Measurements from ENCODE around the gene TMEM38B. TPM values are rescaled to one million over a fixed set of nuclear protein-coding genes. Genes with fewer than 3 reads are reported as not detected.

Gene TMEM38B
- total and polyA plus RNA-seq, 2 of the 8 experiments (the other 6 are each of a cell fraction or from before 2014, with no cell fraction given): 10.6 to 12.4 TPM

Other genes with a start within 250 kb of the TMEM38B start
- gene FSD1L, start 246.5 kb upstream of the TMEM38B start, total RNA-seq (2021; fragmentation: NEBNext Ultra II Directional; extraction: Animal tissue kit (Norgen Biotek cat#: 25700)): 4.8 and 6.2 TPM in 2 replicates
- gene FSD1L, start 246.5 kb upstream of the TMEM38B start, polyA plus RNA-seq (2011; rRNA removed): 0.46 and 0.91 TPM in 2 replicates
- gene FKTN, start 136.4 kb upstream of the TMEM38B start, total RNA-seq (2021; fragmentation: NEBNext Ultra II Directional; extraction: Animal tissue kit (Norgen Biotek cat#: 25700)): 12.4 and 13.4 TPM in 2 replicates
- 2.0 and 2.7 TPM in 2 replicates for gene FKTN, start 136.4 kb upstream of the TMEM38B start, polyA plus RNA-seq (2011; rRNA removed)
- 0.65 TPM in 1 of 2 replicates, not detected in the other for gene TAL2, start 32.1 kb upstream of the TMEM38B start, total RNA-seq (2021; fragmentation: NEBNext Ultra II Directional; extraction: Animal tissue kit (Norgen Biotek cat#: 25700))
- gene TAL2, start 32.1 kb upstream of the TMEM38B start, polyA plus RNA-seq (2011; rRNA removed): 0.47 and 0.82 TPM in 2 replicates